HepG2 (cell line): ENCODE results near the gene KCNMB2.

ENCODE experiments used
- CHD2 ChIP-seq: IDR thresholded peaks from 2 replicates; pipeline ENCODE4 v1.6.1; 2011; ENCODE audit warnings: low read depth, low read length, improper control_type of control experiment
- FOXM1 ChIP-seq: sonication (generic); formaldehyde crosslinking; IDR thresholded peaks from 2 replicates; pipeline ENCODE4 v1.5.0; 2020; ENCODE audit warnings: missing genetic modification reagents
- GATAD2A ChIP-seq: IDR thresholded peaks from 2 replicates; pipeline ENCODE4 v1.6.1; 2016
- NR1H2 ChIP-seq: sonication (generic); formaldehyde crosslinking; IDR thresholded peaks from 2 replicates; pipeline ENCODE4 v1.8.1; 2022; ENCODE audit warnings: low read depth, missing genetic modification reagents, borderline replicate concordance
- POLR2AphosphoS5 ChIP-seq: IDR thresholded peaks from 2 replicates; pipeline ENCODE4 v1.6.1; 2012; ENCODE audit warnings: low read depth, low read length
- TAF1 ChIP-seq: sonication (generic); formaldehyde crosslinking; IDR thresholded peaks from 2 replicates; pipeline ENCODE4 v1.4.0; 2020; ENCODE audit warnings: missing genetic modification reagents
- THRA ChIP-seq: sonication (generic); formaldehyde crosslinking; IDR thresholded peaks from 2 replicates; pipeline ENCODE4 v1.4.0; 2020; ENCODE audit warnings: missing genetic modification reagents, borderline replicate concordance
- ZNF124 ChIP-seq: sonication (generic); formaldehyde crosslinking; IDR thresholded peaks from 2 replicates; pipeline ENCODE4 v1.4.0; 2020; ENCODE audit warnings: missing genetic modification reagents
- ZNF383 ChIP-seq: sonication (generic); formaldehyde crosslinking; IDR thresholded peaks from 2 replicates; pipeline ENCODE4 v1.4.0; 2020; ENCODE audit warnings: missing genetic modification reagents, mild to moderate bottlenecking, borderline replicate concordance
- ZNF770 ChIP-seq: sonication (generic); formaldehyde crosslinking; IDR thresholded peaks from 2 replicates; pipeline ENCODE4 v1.5.0; 2020; ENCODE audit warnings: mild to moderate bottlenecking, missing genetic modification reagents
- ZNF816 ChIP-seq: sonication (generic); formaldehyde crosslinking; IDR thresholded peaks from 2 replicates; pipeline ENCODE4 v1.8.0; 2022; ENCODE audit warnings: missing genetic modification reagents, mild to moderate bottlenecking, borderline replicate concordance
- TF ChIP-seq, protein P1 (sequence below): sonication (generic); formaldehyde crosslinking; IDR thresholded peaks from 2 replicates; pipeline ENCODE4 v1.4.0; 2020; ENCODE audit warnings: missing genetic modification reagents, borderline replicate concordance
- TF ChIP-seq, protein P2 (sequence below): sonication (generic); formaldehyde crosslinking; IDR thresholded peaks from 2 replicates; pipeline ENCODE4 v1.4.0; 2020; ENCODE audit warnings: mild to moderate bottlenecking, low read depth, missing genetic modification reagents

- TF ChIP-seq NR1H2 (CRISPR knock-in tag) (no peak), GATAD2A (CRISPR knock-in tag) (no peak), ZNF770 (CRISPR knock-in tag) (no peak), ZNF816 (CRISPR knock-in tag) (no peak), THRA (CRISPR knock-in tag) (no peak), FOXM1 (CRISPR knock-in tag) (no peak), TAF1 (no peak), ZNF383 (CRISPR knock-in tag) (no peak), POLR2AphosphoS5 (no peak), ZNF124 (CRISPR knock-in tag) (no peak), CHD2 (no peak)
- TF ChIP-seq, protein P1, sequence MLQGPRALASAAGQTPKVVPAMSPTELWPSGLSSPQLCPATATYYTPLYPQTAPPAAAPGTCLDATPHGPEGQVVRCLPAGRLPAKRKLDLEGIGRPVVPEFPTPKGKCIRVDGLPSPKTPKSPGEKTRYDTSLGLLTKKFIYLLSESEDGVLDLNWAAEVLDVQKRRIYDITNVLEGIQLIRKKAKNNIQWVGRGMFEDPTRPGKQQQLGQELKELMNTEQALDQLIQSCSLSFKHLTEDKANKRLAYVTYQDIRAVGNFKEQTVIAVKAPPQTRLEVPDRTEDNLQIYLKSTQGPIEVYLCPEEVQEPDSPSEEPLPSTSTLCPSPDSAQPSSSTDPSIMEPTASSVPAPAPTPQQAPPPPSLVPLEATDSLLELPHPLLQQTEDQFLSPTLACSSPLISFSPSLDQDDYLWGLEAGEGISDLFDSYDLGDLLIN (CRISPR knock-in tag): no peak
- TF ChIP-seq, protein P2, sequence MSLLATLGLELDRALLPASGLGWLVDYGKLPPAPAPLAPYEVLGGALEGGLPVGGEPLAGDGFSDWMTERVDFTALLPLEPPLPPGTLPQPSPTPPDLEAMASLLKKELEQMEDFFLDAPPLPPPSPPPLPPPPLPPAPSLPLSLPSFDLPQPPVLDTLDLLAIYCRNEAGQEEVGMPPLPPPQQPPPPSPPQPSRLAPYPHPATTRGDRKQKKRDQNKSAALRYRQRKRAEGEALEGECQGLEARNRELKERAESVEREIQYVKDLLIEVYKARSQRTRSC (CRISPR knock-in tag): no peak
Measured at GRCh38 chr3:178586076-178586475, 49.8 kb downstream of the KCNMB2 start.
